HL-60 (cell line): ENCODE results near the gene TOP3B.

Source experiments
- DNase-seq, 2 experiments: peaks; one replicate each; pipeline ENCODE4 v3.0.0-alpha.2; 2010 to 2020; ENCODE audit warnings: low read depth in 1 of 2, low spot score in 1 of 2
- H3K27ac ChIP-seq: fragments of 250-450 bp; sonication (Bioruptor Pico); replicated peaks from 2 replicates; pipeline ENCODE4 v1.5.1; 2020; ENCODE audit warnings: mild to moderate bottlenecking, moderate library complexity
- H3K27me3 ChIP-seq: fragments of 250-450 bp; sonication (Bioruptor Pico); 2 replicates; pipeline ENCODE4 v1.5.1; 2021; ENCODE audit warnings: mild to moderate bottlenecking, moderate library complexity; ENCODE audit not compliant: insufficient read depth, poor library complexity, severe bottlenecking
- H3K4me3 ChIP-seq: replicated peaks from 2 replicates; pipeline ENCODE4 v1.5.1; 2011; ENCODE audit warnings: mild to moderate bottlenecking, control low read depth, low read length; ENCODE audit not compliant: insufficient read depth
- CTCF ChIP-seq: IDR thresholded peaks from one replicate; pipeline ENCODE4 v1.5.1; 2011; ENCODE audit warnings: low read length, control low read depth, inconsistent platforms; ENCODE audit not compliant: insufficient read depth
- GABPA ChIP-seq: IDR thresholded peaks from 2 replicates; pipeline ENCODE4 v1.6.1; 2012; ENCODE audit warnings: low read depth
- POLR2AphosphoS5 ChIP-seq: IDR thresholded peaks from 2 replicates; pipeline ENCODE4 v1.6.1; 2012; ENCODE audit warnings: low read depth
- SPI1 ChIP-seq: IDR thresholded peaks from 2 replicates; pipeline ENCODE4 v1.6.1; 2012; ENCODE audit warnings: low read depth, mild to moderate bottlenecking, borderline replicate concordance
- TF ChIP-seq, protein P1 (sequence below): IDR thresholded peaks from 2 replicates; pipeline ENCODE4 v1.6.1; 2012; ENCODE audit warnings: low read depth; ENCODE audit not compliant: insufficient replicate concordance

TOP3B gene

GRCh38 chr22:21936151-21936775 lies 46.3 kb downstream of the TOP3B start:
- TF ChIP-seq, protein P1, sequence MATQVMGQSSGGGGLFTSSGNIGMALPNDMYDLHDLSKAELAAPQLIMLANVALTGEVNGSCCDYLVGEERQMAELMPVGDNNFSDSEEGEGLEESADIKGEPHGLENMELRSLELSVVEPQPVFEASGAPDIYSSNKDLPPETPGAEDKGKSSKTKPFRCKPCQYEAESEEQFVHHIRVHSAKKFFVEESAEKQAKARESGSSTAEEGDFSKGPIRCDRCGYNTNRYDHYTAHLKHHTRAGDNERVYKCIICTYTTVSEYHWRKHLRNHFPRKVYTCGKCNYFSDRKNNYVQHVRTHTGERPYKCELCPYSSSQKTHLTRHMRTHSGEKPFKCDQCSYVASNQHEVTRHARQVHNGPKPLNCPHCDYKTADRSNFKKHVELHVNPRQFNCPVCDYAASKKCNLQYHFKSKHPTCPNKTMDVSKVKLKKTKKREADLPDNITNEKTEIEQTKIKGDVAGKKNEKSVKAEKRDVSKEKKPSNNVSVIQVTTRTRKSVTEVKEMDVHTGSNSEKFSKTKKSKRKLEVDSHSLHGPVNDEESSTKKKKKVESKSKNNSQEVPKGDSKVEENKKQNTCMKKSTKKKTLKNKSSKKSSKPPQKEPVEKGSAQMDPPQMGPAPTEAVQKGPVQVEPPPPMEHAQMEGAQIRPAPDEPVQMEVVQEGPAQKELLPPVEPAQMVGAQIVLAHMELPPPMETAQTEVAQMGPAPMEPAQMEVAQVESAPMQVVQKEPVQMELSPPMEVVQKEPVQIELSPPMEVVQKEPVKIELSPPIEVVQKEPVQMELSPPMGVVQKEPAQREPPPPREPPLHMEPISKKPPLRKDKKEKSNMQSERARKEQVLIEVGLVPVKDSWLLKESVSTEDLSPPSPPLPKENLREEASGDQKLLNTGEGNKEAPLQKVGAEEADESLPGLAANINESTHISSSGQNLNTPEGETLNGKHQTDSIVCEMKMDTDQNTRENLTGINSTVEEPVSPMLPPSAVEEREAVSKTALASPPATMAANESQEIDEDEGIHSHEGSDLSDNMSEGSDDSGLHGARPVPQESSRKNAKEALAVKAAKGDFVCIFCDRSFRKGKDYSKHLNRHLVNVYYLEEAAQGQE, result no peak
- TF ChIP-seq GABPA (no peak), CTCF (no peak), SPI1 (peak; percentile 98), POLR2AphosphoS5 (no peak; the same call in 1 of the 2 replicates)
- peak; percentile 80 to 96 for DNase-seq
- Histone ChIP-seq H3K27ac (peak overlapping the region; percentile 79), H3K4me3 (no peak overlapping the region), H3K27me3 (no peaks in the 10 kb centered on the region)

GRCh38 chr22:21933910-21934309 lies 48.7 kb downstream of the TOP3B start:
- Histone ChIP-seq H3K4me3 (no peak overlapping the region), H3K27me3 (no peaks in the 10 kb centered on the region), H3K27ac (no peak overlapping the region)
- no peak for TF ChIP-seq GABPA
- DNase-seq, result no peak

GRCh38 chr22:21933413-21933812 lies 49.2 kb downstream of the TOP3B start:
- Histone ChIP-seq H3K4me3 (no peak overlapping the region), H3K27me3 (no peaks in the 10 kb centered on the region), H3K27ac (no peak overlapping the region)
- no peak for DNase-seq
- TF ChIP-seq, protein P1, result no peak
- TF ChIP-seq CTCF (no peak), SPI1 (no peak), POLR2AphosphoS5 (no peak), GABPA (no peak)

DNA sequence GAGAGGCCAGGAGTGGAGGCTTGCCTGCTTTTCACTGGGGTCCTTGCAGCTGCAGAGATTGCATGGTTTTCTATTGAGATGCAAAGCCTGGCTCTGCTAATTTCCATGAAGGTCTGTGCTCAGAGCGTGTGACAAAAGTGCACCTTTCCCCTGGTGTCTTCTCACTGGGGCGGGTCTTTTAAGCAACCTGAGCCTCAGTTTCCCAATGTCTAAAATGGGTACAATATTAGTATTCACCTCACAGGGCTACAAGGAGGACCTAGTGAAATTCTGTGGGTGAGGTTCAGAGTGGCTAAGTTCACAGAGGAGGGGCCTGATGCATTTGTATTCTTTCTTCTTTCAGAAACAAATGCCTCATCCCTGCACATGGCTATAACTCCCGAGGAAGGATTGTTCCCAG lies 50.2 kb downstream of the TOP3B start:
- Histone ChIP-seq H3K27me3 (no peaks in the 10 kb centered on the region), H3K27ac (no peak overlapping the region), H3K4me3 (no peak overlapping the region)
- TF ChIP-seq, protein P1, result no peak
- TF ChIP-seq CTCF, result no peak
- TF ChIP-seq SPI1, result no peak
- no peak for TF ChIP-seq POLR2AphosphoS5
- TF ChIP-seq GABPA, result no peak
- no peak for DNase-seq
